ENCODE data around the gene ZYX. TPM values are rescaled to one million over a fixed set of nuclear protein-coding genes. Genes with fewer than 3 reads are reported as not detected.

ZYX gene
- total and polyA plus RNA-seq, 2 of the 13 experiments (the other 11 are each of a cell fraction or from before 2014, with no cell fraction given): 9.9 to 13.7 TPM

GRCh38 chr7:143395187-143396149 lies 14.3 kb downstream of the ZYX start (continued):
- no peak for TF ChIP-seq ZNF510 (CRISPR knock-in tag; IDR thresholded peaks at IDR 0.05; ENCODE audit: low read depth)
- TF ChIP-seq FOXA1 (IDR thresholded peaks at IDR 0.05): no peak
- peak; percentile 80 for TF ChIP-seq FOXA1 (CRISPR knock-in tag; IDR thresholded peaks at IDR 0.05)
- TF ChIP-seq, protein P1, sequence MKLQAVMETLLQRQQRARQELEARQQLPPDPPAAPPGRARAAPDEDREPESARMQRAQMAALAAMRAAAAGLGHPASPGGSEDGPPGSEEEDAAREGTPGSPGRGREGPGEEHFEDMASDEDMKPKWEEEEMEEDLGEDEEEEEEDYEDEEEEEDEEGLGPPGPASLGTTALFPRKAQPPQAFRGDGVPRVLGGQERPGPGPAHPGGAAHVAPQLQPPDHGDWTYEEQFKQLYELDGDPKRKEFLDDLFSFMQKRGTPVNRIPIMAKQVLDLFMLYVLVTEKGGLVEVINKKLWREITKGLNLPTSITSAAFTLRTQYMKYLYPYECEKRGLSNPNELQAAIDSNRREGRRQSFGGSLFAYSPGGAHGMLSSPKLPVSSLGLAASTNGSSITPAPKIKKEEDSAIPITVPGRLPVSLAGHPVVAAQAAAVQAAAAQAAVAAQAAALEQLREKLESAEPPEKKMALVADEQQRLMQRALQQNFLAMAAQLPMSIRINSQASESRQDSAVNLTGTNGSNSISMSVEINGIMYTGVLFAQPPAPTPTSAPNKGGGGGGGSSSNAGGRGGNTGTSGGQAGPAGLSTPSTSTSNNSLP (IDR thresholded peaks at IDR 0.05; ENCODE audit: low read depth, low read length): no peak
- no peak for TF ChIP-seq GABPA (IDR thresholded peaks at IDR 0.05; ENCODE audit: low read depth, low read length)
- TF ChIP-seq GABPA (CRISPR knock-in tag; IDR thresholded peaks at IDR 0.05; ENCODE audit: low read depth): 0 out of 2 replicates have a peak, but pooled peaks have one; percentile 10
- peak; percentile 47; the same call in 1 of the 2 replicates for TF ChIP-seq POLR2G (IDR thresholded peaks at IDR 0.05; ENCODE audit: low read depth, low read length)
- no peak for TF ChIP-seq ZNF572 (CRISPR knock-in tag; IDR thresholded peaks at IDR 0.05)
- TF ChIP-seq ZNF672 (CRISPR knock-in tag; IDR thresholded peaks at IDR 0.05): no peak
- TF ChIP-seq, protein P2, sequence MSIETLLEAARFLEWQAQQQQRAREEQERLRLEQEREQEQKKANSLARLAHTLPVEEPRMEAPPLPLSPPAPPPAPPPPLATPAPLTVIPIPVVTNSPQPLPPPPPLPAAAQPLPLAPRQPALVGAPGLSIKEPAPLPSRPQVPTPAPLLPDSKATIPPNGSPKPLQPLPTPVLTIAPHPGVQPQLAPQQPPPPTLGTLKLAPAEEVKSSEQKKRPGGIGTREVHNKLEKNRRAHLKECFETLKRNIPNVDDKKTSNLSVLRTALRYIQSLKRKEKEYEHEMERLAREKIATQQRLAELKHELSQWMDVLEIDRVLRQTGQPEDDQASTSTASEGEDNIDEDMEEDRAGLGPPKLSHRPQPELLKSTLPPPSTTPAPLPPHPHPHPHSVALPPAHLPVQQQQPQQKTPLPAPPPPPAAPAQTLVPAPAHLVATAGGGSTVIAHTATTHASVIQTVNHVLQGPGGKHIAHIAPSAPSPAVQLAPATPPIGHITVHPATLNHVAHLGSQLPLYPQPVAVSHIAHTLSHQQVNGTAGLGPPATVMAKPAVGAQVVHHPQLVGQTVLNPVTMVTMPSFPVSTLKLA (IDR thresholded peaks at IDR 0.05): no peak
- TF ChIP-seq ARID5B (CRISPR knock-in tag; IDR thresholded peaks at IDR 0.05): peak; percentile 84
- TF ChIP-seq ZNF574 (CRISPR knock-in tag; IDR thresholded peaks at IDR 0.05): peak; percentile 77
- no peak for TF ChIP-seq ATF6 (CRISPR knock-in tag; conservative IDR thresholded peaks at IDR 0.05)
- TF ChIP-seq HBP1 (CRISPR knock-in tag; IDR thresholded peaks at IDR 0.05; ENCODE audit: low read depth): no peak

Measured in HepG2 (cell line).